Measurements from ENCODE around the gene MATN1. TPM values are rescaled to one million over a fixed set of nuclear protein-coding genes. Genes with fewer than 3 reads are reported as not detected.

The MATN1 gene
- total RNA-seq (2014; rRNA removed; shearing (Covaris generic)) = 0.18 and 0.28 TPM in 2 replicates
- total RNA-seq (2022) = 0.42 TPM in 1 of 2 replicates, not detected in the other
- Bru-seq, nascent RNA = percentile 18 among the genes with signal in this experiment
- percentile 25 among the genes with signal in this experiment for BruChase-seq, experiment 1, labeled RNA remaining after a 6-hour chase
- BruChase-seq, experiment 2, labeled RNA remaining after a 2-hour chase = percentile 23 among the genes with signal in this experiment
- long read RNA-seq = 0 reads

- TF ChIP-seq EZH2phosphoT487 (IDR thresholded peaks at IDR 0.05; ENCODE audit: borderline replicate concordance, low read depth, low read length) = no peak
- TF ChIP-seq, protein P1, sequence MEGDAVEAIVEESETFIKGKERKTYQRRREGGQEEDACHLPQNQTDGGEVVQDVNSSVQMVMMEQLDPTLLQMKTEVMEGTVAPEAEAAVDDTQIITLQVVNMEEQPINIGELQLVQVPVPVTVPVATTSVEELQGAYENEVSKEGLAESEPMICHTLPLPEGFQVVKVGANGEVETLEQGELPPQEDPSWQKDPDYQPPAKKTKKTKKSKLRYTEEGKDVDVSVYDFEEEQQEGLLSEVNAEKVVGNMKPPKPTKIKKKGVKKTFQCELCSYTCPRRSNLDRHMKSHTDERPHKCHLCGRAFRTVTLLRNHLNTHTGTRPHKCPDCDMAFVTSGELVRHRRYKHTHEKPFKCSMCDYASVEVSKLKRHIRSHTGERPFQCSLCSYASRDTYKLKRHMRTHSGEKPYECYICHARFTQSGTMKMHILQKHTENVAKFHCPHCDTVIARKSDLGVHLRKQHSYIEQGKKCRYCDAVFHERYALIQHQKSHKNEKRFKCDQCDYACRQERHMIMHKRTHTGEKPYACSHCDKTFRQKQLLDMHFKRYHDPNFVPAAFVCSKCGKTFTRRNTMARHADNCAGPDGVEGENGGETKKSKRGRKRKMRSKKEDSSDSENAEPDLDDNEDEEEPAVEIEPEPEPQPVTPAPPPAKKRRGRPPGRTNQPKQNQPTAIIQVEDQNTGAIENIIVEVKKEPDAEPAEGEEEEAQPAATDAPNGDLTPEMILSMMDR (conservative IDR thresholded peaks at IDR 0.05; ENCODE audit: low read length) = no peak
- CTCF ChIA-PET (ENCODE audit: unreplicated experiment) = interaction anchor here (1.6 kb wide), 1 partner anchor 27 kb away, joined by 4 read pairs; no protein-coding TSS in a partner anchor
- H3K9me2 ChIP-seq (ENCODE audit: insufficient read depth, low read length) = no peaks in the 10 kb centered on the region
- no peak within 1 kb of the TSS for H3K4me2 ChIP-seq (ENCODE audit: low read length)
- DNase-seq (ENCODE audit: low spot score) = no peak
- POLR2A ChIA-PET = interaction anchor here (0.7 kb wide), 1 partner anchor 20 kb away, joined by 4 read pairs; no protein-coding TSS in a partner anchor
- no peaks in the 10 kb centered on the region for H3K36me3 ChIP-seq (ENCODE audit: insufficient read depth, low read length)
- H4K20me1 ChIP-seq (ENCODE audit: insufficient read depth, low read length) = no peaks in the 10 kb centered on the region
- H2AFZ ChIP-seq (ENCODE audit: low read length) = no peak within 1 kb of the TSS
- no TSS peak for BruUV-seq (replicated peaks)
- intact Hi-C loops (cut with micrococcal nuclease; ENCODE audit: unreplicated experiment) = no loop called here
- H3K4me3 ChIP-seq (ENCODE audit: low read depth, low read length, poor library complexity, severe bottlenecking) = no peak within 1 kb of the TSS
- no peaks in the 10 kb centered on the region for H3K9me3 ChIP-seq (ENCODE audit: low read length)
- no peaks in the 10 kb centered on the region for H3K79me2 ChIP-seq (ENCODE audit: insufficient read depth, low read depth, low read length)
- peaks cover 28% of the 10 kb centered on the region for H3K4me1 ChIP-seq (ENCODE audit: insufficient read depth, low read length, poor library complexity, severe bottlenecking)
- no peak within 1 kb of the TSS for H3K27ac ChIP-seq (ENCODE audit: low read depth, low read length, poor library complexity, severe bottlenecking)
Measured at GRCh38 chr1:30723331-30723755, at the start of gene MATN1. Gene MATN1 (minus strand): TSS chr1:30723585. CDS start chr1:30723551, 34 bp downstream.

DNA sequence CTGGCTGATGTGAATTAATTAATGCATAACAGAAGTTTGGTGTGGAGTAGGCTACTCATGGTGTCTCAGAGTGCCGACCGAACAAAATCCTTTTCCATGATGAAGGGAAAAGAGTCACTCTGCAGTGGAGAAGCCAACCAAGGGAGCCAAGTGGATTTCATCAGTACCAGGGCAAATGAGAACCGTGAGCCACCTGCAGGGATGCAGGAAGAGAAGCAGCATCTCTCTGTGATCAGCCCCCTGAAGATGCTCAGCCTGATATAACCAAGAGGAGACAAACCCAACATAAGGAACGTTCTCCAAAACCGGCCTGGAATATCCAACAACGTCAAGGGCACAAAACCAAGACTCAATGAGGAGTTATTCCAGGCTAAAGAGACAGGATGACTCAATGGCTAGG lies 47.6 kb upstream of the MATN1 start:
- no peak overlapping the region for H3K4me2 ChIP-seq (ENCODE audit: low read length)
- H3K79me2 ChIP-seq (ENCODE audit: insufficient read depth, low read depth, low read length) = no peaks in the 10 kb centered on the region
- POLR2A ChIA-PET = no interaction called here
- CTCF ChIA-PET (ENCODE audit: unreplicated experiment) = no interaction called here
- BruUV-seq (replicated peaks) = no TSS peak
- H4K20me1 ChIP-seq (ENCODE audit: insufficient read depth, low read length) = no peaks in the 10 kb centered on the region
- no peaks in the 10 kb centered on the region for H3K36me3 ChIP-seq (ENCODE audit: insufficient read depth, low read length)
- no peaks in the 10 kb centered on the region for H3K9me2 ChIP-seq (ENCODE audit: insufficient read depth, low read length)
- H3K4me3 ChIP-seq (ENCODE audit: low read depth, low read length, poor library complexity, severe bottlenecking) = no peak overlapping the region
- H3K27ac ChIP-seq (ENCODE audit: low read depth, low read length, poor library complexity, severe bottlenecking) = no peak overlapping the region
- H3K9me3 ChIP-seq (ENCODE audit: low read length) = no peaks in the 10 kb centered on the region
- TF ChIP-seq EZH2phosphoT487 (IDR thresholded peaks at IDR 0.05; ENCODE audit: borderline replicate concordance, low read depth, low read length) = no peak
- TF ChIP-seq, protein P1 (conservative IDR thresholded peaks at IDR 0.05; ENCODE audit: low read length) = no peak
- no peak overlapping the region for H2AFZ ChIP-seq (ENCODE audit: low read length)
- no peak for DNase-seq (ENCODE audit: low spot score)
- no peaks in the 10 kb centered on the region for H3K4me1 ChIP-seq (ENCODE audit: insufficient read depth, low read length, poor library complexity, severe bottlenecking)
- intact Hi-C loops (cut with micrococcal nuclease; ENCODE audit: unreplicated experiment) = no loop called here

DNA sequence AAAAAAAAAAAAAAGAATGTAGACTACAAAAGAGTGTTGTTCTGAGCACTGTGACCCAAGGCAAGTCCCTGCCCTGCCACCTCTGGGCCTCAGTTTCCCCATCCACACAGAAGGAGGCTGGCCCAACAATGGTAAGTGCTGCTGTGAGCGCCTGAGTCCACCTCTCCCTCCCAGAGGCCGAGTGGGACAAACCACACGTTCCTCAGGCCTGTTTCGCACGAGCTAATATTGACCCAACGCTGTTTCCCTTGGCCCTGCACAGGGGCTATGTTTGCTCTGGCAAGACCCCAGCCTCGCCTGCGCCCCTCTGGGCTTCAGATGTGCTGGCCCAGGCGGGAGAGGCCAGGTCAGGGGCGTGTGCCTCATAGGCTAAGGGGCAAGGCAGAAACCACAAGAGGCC lies 46.8 kb upstream of the MATN1 start:
- POLR2A ChIA-PET = no interaction called here
- CTCF ChIA-PET (ENCODE audit: unreplicated experiment) = interaction anchor here (1.0 kb wide), 1 partner anchor 49 kb away, joined by 4 read pairs; no protein-coding TSS in a partner anchor

More for the DNA sequence above, 46.8 kb upstream of the MATN1 start:
- Histone ChIP-seq H3K4me2 (ENCODE audit: low read length) (no peak overlapping the region), H3K4me3 (ENCODE audit: low read depth, low read length, poor library complexity, severe bottlenecking) (no peak overlapping the region), H3K36me3 (ENCODE audit: insufficient read depth, low read length) (no peaks in the 10 kb centered on the region), H3K9me3 (ENCODE audit: low read length) (no peaks in the 10 kb centered on the region), H3K27ac (ENCODE audit: low read depth, low read length, poor library complexity, severe bottlenecking) (no peak overlapping the region), H2AFZ (ENCODE audit: low read length) (no peak overlapping the region), H4K20me1 (ENCODE audit: insufficient read depth, low read length) (no peaks in the 10 kb centered on the region), H3K79me2 (ENCODE audit: insufficient read depth, low read depth, low read length) (no peaks in the 10 kb centered on the region), H3K4me1 (ENCODE audit: insufficient read depth, low read length, poor library complexity, severe bottlenecking) (peaks cover 2% of the 10 kb centered on the region), H3K9me2 (ENCODE audit: insufficient read depth, low read length) (no peaks in the 10 kb centered on the region)
- DNase-seq (ENCODE audit: low spot score) = no peak
- intact Hi-C loops (cut with micrococcal nuclease; ENCODE audit: unreplicated experiment) = no loop called here
- BruUV-seq (replicated peaks) = no TSS peak
- no peak for TF ChIP-seq EZH2phosphoT487 (IDR thresholded peaks at IDR 0.05; ENCODE audit: borderline replicate concordance, low read depth, low read length)
- TF ChIP-seq, protein P1 (conservative IDR thresholded peaks at IDR 0.05; ENCODE audit: low read length) = no peak

All from OCI-LY7 (cell line).